Activated CD8-positive, alpha-beta memory T cell treated with anti-CD3 and anti-CD28 coated beads for 24 hours (primary cell): ENCODE measurements around the gene ERP44.

ENCODE experiments used
- DNase-seq: peaks from one replicate; pipeline ENCODE4 v3.0.0-alpha.2; 2020

The ERP44 gene

DNA sequence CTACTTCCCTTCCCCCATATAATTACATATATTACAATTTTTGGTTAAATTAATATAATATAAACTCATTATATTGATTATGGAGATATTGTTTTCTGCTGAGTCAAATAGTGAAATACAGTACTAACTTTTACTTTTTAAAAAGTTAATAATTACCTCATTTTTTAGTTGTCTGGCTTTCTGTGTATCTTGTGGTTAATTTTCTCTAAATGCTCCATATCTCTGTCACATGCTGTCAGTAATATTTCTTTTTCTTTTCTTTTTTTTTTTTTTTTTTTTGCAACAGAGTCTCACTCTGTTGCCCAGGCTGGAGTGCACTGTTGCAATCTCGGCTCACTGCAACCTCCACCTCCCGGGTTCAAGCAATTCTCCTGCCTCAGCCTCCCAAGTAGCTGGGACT lies 169.1 kb downstream of the ERP44 start:
- no peak for DNase-seq
